Measurements from ENCODE around the gene CDK2AP2. TPM values are rescaled to one million over a fixed set of nuclear protein-coding genes. Genes with fewer than 3 reads are reported as not detected.

The CDK2AP2 gene
- total and polyA plus RNA-seq, 2 donors (not counting 3 experiments of a cell fraction or from before 2014, with no cell fraction given) = 81.2 to 143 TPM

DNA sequence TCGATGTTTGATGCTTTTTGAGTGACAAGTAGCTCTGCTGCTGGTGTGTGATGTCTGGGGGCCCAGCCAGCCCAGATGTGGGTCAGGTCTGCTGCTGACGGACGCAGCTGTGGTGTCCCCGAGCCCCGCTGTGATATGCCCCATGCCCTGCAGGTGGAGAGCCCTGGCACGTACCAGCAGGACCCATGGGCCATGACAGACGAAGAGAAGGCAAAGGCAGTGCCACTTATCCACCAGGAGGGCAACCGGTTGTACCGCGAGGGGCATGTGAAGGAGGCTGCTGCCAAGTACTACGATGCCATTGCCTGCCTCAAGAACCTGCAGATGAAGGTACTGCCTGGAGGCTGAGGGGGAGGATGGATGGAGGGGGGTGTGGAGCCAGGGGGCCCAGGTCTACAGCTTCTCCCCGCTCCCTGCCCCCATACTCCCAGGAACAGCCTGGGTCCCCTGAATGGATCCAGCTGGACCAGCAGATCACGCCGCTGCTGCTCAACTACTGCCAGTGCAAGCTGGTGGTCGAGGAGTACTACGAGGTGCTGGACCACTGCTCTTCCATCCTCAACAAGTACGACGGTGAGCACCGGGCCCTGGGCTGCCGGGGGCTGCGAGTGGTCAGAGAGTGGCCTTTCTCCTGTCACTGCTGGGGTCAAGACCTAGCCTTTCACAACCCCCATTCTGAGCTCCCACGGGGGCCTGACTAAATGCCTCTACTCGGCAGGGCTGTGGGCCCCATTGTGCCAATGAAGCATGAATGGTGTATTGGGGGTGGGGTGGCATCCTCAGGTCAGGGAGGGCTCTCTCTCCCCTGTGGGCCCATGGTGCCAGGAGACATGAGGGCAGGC lies 17.9 kb downstream of the CDK2AP2 start:
- dilution Hi-C loops (cut with MboI; ENCODE audit: extremely low pct_ligation_motif_present, low sequenced_read_pairs) (no loop called here), intact Hi-C loops (cut with micrococcal nuclease) (no loop called here)
- no peaks in the 10 kb centered on the region for H3K9me3 ChIP-seq (replicated peaks; ENCODE audit: control insufficient read depth, insufficient read depth, low read length)
- FAIRE-seq (no peak), DNase-seq (ENCODE audit: low read depth, low spot score) (no peak)
- no peaks in the 10 kb centered on the region for H3K4me1 ChIP-seq (ENCODE audit: control insufficient read depth, extremely low read depth, insufficient read depth, low read length)
- no peaks in the 10 kb centered on the region for H3K9me1 ChIP-seq (replicated peaks; ENCODE audit: control insufficient read depth, extremely low read depth, insufficient read depth, low read length)
- H3K27me3 ChIP-seq (ENCODE audit: control insufficient read depth in 2 of 2, insufficient read depth in 2 of 2, low read length in 2 of 2) = no peaks in the 10 kb centered on the region
- POLR2A ChIA-PET = no interaction called here
- CTCF ChIA-PET = interaction anchor here (1.1 to 2.6 kb wide), 3 partner anchors 88 to 133 kb away, joined by 3 to 10 read pairs (median 3); partner anchors contain the start of gene PPP1CA
- no peak overlapping the region for H2AFZ ChIP-seq (ENCODE audit: low read depth, low read length)
- H3K36me3 ChIP-seq (ENCODE audit: control insufficient read depth in 2 of 2, extremely low read depth in 1 of 2, insufficient read depth in 2 of 2, low read length in 2 of 2) = peaks cover 0 to 9% of the 10 kb centered on the region in 2 experiments
- H4K20me1 ChIP-seq (replicated peaks; ENCODE audit: control insufficient read depth, extremely low read depth, insufficient read depth, low read length) = no peaks in the 10 kb centered on the region
- H3K4me2 ChIP-seq (ENCODE audit: insufficient read depth, low read length) = no peak overlapping the region
- TF ChIP-seq POLR2AphosphoS5 (IDR thresholded peaks at IDR 0.05; ENCODE audit: insufficient read depth, low read depth, low read length) (no peak), JUN (IDR thresholded peaks at IDR 0.05; ENCODE audit: borderline replicate concordance, insufficient read depth, insufficient read length, low read depth) (no peak), EZH2 (IDR thresholded peaks at IDR 0.05; ENCODE audit: borderline replicate concordance, low read depth, low read length, severe bottlenecking) (no peak), MYC (IDR thresholded peaks at IDR 0.05; ENCODE audit: low read depth, low read length) (no peak), FOS (IDR thresholded peaks at IDR 0.05; ENCODE audit: borderline replicate concordance, insufficient read depth, low read length) (no peak), POLR2A (IDR thresholded peaks at IDR 0.05; ENCODE audit: low read depth, low read length) (no peak), GATA2 (IDR thresholded peaks at IDR 0.05; ENCODE audit: insufficient read depth, insufficient read length, low read depth, low read length) (no peak)
- TF ChIP-seq, protein P1, sequence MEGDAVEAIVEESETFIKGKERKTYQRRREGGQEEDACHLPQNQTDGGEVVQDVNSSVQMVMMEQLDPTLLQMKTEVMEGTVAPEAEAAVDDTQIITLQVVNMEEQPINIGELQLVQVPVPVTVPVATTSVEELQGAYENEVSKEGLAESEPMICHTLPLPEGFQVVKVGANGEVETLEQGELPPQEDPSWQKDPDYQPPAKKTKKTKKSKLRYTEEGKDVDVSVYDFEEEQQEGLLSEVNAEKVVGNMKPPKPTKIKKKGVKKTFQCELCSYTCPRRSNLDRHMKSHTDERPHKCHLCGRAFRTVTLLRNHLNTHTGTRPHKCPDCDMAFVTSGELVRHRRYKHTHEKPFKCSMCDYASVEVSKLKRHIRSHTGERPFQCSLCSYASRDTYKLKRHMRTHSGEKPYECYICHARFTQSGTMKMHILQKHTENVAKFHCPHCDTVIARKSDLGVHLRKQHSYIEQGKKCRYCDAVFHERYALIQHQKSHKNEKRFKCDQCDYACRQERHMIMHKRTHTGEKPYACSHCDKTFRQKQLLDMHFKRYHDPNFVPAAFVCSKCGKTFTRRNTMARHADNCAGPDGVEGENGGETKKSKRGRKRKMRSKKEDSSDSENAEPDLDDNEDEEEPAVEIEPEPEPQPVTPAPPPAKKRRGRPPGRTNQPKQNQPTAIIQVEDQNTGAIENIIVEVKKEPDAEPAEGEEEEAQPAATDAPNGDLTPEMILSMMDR (IDR thresholded peaks at IDR 0.05; ENCODE audit: extremely low read depth in 1 of 2, insufficient read depth in 1 of 2, low read depth in 1 of 2, low read length in 2 of 2) = no peak
- TF ChIP-seq, protein P2, sequence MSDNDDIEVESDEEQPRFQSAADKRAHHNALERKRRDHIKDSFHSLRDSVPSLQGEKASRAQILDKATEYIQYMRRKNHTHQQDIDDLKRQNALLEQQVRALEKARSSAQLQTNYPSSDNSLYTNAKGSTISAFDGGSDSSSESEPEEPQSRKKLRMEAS (IDR thresholded peaks at IDR 0.05; ENCODE audit: insufficient read depth, insufficient read length) = no peak
- BruUV-seq (replicated peaks) = no TSS peak
- H3K9ac ChIP-seq (replicated peaks; ENCODE audit: extremely low read depth, insufficient read depth, low read length) = no peak overlapping the region
- H3K4me3 ChIP-seq (replicated peaks in 1 of 3; ENCODE audit: insufficient read depth in 1 of 3, low read depth in 1 of 3, low read length in 3 of 3) = no peak overlapping the region
- no peak overlapping the region for H3K27ac ChIP-seq (ENCODE audit: insufficient read depth, low read depth, low read length)
- no peaks in the 10 kb centered on the region for H3K79me2 ChIP-seq (ENCODE audit: control insufficient read depth, insufficient read depth, low read length)

All from endothelial cell of umbilical vein (primary cell).